Mucosa of stomach (tissue), 1 donor: Measurements from ENCODE around the gene VPS50.

ENCODE experiments used
- H3K27me3 ChIP-seq: one replicate; pipeline ENCODE4 v1.7.0; 2013; ENCODE audit warnings: mild to moderate bottlenecking, low read length; ENCODE audit not compliant: control insufficient read depth, insufficient read depth
- H3K36me3 ChIP-seq: one replicate; pipeline ENCODE4 v1.7.0; 2013; ENCODE audit warnings: low read length; ENCODE audit not compliant: control insufficient read depth, insufficient read depth
- H3K4me1 ChIP-seq: one replicate; pipeline ENCODE4 v1.7.0; 2013; ENCODE audit warnings: mild to moderate bottlenecking, low read length; ENCODE audit not compliant: control insufficient read depth, insufficient read depth
- H3K4me3 ChIP-seq: one replicate; pipeline ENCODE4 v1.7.0; 2013; ENCODE audit warnings: low read length
- H3K9ac ChIP-seq: one replicate; pipeline ENCODE4 v1.7.0; 2013; ENCODE audit warnings: mild to moderate bottlenecking, low read length, moderate library complexity
- H3K9me3 ChIP-seq: one replicate; pipeline ENCODE4 v1.7.0; 2013; ENCODE audit warnings: mild to moderate bottlenecking, low read length, moderate library complexity; ENCODE audit not compliant: control insufficient read depth
- donor health status: Pancreatic carcinoma.

VPS50 gene

DNA sequence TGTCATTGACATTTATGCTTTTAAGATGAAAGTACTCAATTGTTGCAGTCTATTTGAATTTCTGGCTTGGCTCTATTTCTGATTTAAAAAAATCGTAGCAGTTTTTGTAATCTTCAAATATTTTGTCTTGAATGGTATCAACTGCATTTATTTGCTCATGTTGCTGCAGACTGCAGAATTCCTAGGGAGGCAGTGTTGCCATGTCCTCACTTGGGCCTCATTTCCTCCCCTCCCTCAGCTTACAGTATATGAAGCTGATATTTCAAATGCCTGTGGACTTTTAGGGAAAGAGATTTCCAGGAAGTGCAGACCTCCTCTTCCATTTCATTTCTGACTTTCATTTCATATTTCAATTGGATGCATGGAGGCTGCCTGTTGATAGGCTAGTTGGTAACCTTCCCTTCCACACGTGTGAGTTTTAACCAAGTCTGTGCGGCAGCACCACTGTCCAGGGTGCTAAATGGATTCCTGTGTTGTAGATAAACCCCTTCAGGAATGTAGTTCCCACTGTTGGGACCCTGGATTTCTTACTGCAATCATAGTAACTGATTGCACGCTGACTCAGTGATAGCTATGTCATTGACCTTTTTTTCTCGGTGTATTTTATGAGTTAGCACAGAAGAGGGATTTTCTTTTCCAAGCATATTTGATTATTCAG lies 17.5 kb downstream of the VPS50 start:
- H3K9ac ChIP-seq, result no peak overlapping the region
- no peaks in the 10 kb centered on the region for H3K9me3 ChIP-seq
- no peaks in the 10 kb centered on the region for H3K4me1 ChIP-seq
- no peaks in the 10 kb centered on the region for H3K27me3 ChIP-seq
- H3K36me3 ChIP-seq, result no peaks in the 10 kb centered on the region
- H3K4me3 ChIP-seq, result no peak overlapping the region

DNA sequence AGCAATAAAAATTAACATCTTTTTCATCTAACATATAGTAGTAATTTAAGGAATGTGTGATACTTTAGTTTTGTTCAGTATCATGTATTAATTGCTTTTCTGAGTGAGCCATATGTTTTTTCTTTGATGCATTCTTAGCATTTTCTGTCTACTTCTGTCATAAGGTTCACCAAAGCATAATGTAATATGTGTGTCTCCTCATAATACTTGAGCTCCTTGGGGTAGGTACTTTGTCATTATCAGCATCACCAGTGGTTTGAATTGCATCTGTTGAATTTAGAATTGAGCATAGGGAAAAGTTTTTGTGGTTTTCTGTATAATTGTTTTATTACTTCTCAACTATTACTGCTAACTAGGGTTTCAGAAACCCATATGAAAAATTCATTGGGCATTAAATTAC lies 26.5 kb downstream of the VPS50 start:
- Histone ChIP-seq H3K27me3 (no peaks in the 10 kb centered on the region), H3K4me3 (no peak overlapping the region), H3K36me3 (no peaks in the 10 kb centered on the region), H3K4me1 (no peaks in the 10 kb centered on the region), H3K9me3 (no peaks in the 10 kb centered on the region), H3K9ac (no peak overlapping the region)

DNA sequence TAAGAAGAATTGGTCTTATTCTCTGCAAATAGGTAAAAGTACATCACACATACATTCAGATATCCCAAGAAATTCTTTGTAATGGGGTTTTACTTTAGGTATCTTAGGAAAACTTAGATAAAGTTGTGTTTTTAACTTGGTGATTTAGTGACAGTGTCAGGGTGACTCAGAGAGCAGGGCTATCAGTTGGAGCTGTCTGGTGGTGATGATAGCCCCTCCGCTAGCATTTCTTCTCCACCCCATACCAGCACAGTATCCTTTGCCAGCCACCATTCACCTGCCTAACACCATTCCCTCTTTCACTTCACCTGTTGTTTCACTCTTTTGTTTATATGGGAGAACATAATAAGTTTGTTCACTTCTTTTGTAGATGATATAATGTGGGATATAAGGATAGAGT lies 30.4 kb downstream of the VPS50 start:
- Histone ChIP-seq H3K9me3 (no peaks in the 10 kb centered on the region), H3K4me1 (peaks cover 5% of the 10 kb centered on the region), H3K9ac (no peak overlapping the region), H3K36me3 (no peaks in the 10 kb centered on the region), H3K4me3 (no peak overlapping the region), H3K27me3 (no peaks in the 10 kb centered on the region)

DNA sequence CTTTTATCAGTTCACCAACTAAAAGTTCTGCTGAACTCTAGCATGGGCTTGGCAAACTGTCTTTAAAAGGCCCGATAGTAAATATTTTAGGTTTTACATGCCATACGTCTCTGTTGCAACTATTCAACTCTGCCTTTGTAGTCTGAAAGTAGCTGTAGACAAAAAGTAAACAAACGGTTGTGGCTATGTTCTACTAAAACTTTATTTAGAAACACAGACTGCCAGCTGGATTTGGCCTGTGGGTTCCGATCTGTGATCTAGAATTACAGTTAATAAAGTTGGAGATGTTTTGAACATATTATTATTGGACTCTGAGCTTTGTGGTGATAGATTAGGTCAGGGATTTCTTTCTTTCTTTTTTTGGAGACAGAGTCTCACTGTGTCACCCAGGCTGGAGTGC lies 33.1 kb downstream of the VPS50 start:
- H3K9ac ChIP-seq, result no peak overlapping the region
- H3K4me1 ChIP-seq, result peaks cover 5% of the 10 kb centered on the region
- no peaks in the 10 kb centered on the region for H3K9me3 ChIP-seq
- no peaks in the 10 kb centered on the region for H3K36me3 ChIP-seq
- H3K27me3 ChIP-seq, result no peaks in the 10 kb centered on the region
- no peak overlapping the region for H3K4me3 ChIP-seq

DNA sequence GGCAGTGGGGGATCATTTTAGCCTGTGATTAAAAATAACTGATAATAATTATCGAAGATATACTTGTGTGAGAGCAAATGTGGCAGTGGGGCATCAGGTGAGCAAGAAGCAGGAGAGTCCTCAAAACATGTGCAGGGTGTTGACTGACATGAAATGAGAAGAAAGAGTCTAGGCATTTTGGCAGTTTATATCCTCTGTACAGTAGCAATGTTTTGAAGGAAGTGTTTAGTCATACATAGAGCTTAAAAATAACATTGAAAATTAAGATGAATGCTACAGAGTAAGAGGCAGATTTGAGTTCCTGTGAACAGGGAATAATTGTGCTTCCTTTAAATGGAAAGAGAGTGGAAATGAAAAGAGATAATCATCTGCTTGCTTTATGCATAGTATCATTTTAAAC lies 47.4 kb downstream of the VPS50 start:
- Histone ChIP-seq H3K9ac (no peak overlapping the region), H3K9me3 (no peaks in the 10 kb centered on the region), H3K36me3 (no peaks in the 10 kb centered on the region), H3K27me3 (no peaks in the 10 kb centered on the region), H3K4me3 (no peak overlapping the region), H3K4me1 (no peaks in the 10 kb centered on the region)

DNA sequence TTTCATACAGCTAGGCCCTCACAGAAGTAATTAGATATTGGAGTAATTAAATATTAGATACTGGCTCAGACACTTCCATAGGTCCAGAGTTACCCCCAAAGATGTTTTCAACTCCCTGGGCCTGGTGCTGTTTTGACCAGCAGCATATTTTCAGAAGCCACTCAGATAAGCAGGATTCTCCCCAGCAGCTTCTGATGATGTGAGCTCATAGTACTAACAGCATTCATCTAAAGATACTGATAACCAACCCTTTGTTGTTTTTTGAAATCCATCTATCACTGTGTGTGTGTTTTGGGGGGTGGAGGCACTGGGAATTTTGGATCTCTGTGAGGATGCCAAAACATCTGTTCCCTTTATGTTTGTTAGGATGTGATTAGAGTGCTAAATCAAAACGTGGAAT lies 52.7 kb downstream of the VPS50 start:
- no peak overlapping the region for H3K4me3 ChIP-seq
- no peaks in the 10 kb centered on the region for H3K9me3 ChIP-seq
- H3K4me1 ChIP-seq, result no peaks in the 10 kb centered on the region
- H3K36me3 ChIP-seq, result no peaks in the 10 kb centered on the region
- H3K27me3 ChIP-seq, result no peaks in the 10 kb centered on the region
- no peak overlapping the region for H3K9ac ChIP-seq

DNA sequence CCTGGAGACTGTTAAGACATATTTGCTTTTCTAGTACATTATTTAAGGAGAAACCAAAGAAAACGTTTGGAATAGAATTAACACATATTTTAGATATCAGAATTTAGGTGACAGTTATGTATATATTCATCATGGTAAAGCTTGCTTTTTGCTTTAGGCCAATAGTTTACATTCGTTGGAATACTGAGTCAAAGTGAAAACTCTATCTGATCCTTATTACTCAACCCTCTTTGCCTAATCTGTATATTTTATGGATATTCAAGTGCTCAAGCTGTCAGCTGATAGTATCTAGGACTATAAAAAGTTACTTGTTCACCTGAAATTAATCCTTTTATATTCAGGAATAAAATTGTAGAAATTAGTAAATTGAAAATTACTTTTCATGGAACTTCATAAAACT lies 61.1 kb downstream of the VPS50 start:
- H3K9ac ChIP-seq, result no peak overlapping the region
- H3K9me3 ChIP-seq, result no peaks in the 10 kb centered on the region
- no peaks in the 10 kb centered on the region for H3K27me3 ChIP-seq
- H3K4me1 ChIP-seq, result no peaks in the 10 kb centered on the region
- H3K4me3 ChIP-seq, result no peak overlapping the region
- no peaks in the 10 kb centered on the region for H3K36me3 ChIP-seq

DNA sequence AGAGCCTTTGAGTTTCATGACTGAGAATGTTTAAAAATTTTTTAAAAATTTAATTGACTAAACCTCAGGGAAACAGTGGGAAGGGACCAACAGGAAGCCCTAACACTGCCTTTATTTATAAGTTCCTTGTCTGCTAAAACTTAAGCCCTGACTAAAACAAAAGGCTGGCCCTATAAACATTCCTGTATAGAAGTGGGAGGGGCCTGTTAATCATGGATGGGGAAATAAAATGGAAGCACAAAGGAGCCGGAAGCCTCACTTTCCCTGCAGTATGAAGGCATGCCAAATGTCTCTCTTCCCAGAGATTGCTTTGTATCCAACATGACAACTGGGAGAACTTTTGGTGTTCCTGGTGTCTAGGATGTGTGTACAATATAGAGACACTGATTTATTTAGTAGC lies 66.0 kb downstream of the VPS50 start:
- Histone ChIP-seq H3K9me3 (no peaks in the 10 kb centered on the region), H3K4me1 (no peaks in the 10 kb centered on the region), H3K9ac (no peak overlapping the region), H3K27me3 (no peaks in the 10 kb centered on the region), H3K36me3 (no peaks in the 10 kb centered on the region), H3K4me3 (no peak overlapping the region)

DNA sequence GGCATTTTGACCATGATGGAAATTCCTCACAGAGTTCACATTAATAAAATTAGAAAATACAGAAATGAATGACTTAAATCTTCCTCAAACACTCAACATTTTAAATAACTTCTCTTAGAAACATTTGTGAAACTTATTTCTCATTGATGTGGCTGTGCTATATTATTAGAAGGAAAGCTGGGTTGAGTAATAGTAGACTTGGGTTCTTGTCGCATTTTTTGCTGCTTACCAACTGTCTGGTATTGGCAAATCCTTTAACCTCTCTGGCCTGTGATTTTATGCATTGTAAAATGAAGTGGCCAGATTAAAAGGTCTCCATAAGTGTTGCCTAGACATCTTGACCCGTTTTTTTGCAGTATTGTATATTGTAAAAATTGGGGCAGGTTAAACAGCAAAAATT lies 66.5 kb downstream of the VPS50 start:
- Histone ChIP-seq H3K9ac (no peak overlapping the region), H3K27me3 (no peaks in the 10 kb centered on the region), H3K4me1 (no peaks in the 10 kb centered on the region), H3K36me3 (no peaks in the 10 kb centered on the region), H3K4me3 (no peak overlapping the region), H3K9me3 (no peaks in the 10 kb centered on the region)

DNA sequence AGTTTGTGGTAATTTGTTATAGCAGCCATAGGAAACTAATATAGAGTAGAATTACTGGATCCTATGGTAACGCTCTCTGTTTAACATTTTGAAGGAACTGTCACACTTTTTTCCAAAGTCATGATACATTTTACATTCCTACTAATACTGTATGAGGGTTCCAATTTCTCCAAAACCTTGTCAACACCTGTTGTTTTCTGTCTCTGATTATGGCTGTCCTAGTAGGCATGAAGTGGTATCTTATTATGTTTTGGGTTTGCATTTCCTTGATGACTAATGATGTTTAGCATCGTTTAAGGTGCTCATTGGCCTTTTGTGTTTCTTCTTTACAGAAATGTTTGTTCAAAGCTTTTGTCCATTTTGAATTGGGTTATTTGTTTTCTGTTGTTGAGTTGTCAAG lies 69.6 kb downstream of the VPS50 start:
- H3K27me3 ChIP-seq, result no peaks in the 10 kb centered on the region
- H3K9me3 ChIP-seq, result no peaks in the 10 kb centered on the region
- H3K4me1 ChIP-seq, result no peaks in the 10 kb centered on the region
- no peak overlapping the region for H3K4me3 ChIP-seq
- no peak overlapping the region for H3K9ac ChIP-seq
- no peaks in the 10 kb centered on the region for H3K36me3 ChIP-seq

DNA sequence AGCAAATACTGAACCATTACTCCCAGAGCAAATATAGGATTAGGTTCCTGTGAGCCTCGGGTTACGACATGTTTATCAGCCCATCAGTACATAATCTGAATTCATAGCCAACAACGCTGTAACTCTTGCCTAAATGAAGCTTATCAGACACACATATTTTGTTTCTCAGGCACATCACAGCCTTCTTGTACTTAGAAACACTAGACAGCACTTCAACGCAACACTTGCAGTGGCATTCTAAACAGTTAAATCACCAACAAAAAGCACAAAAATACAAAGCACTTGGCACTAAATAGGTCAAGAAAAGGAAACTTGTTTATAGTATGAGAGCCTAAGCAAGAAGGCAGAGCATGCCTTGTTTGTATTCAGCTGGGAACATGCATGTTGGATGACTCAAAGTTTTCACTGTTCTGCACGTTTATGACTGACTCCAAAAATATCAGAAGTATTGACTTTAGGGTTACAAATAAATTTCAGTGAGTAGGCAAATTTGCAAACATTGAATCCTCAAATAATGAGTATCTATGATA lies 75.0 kb downstream of the VPS50 start:
- Histone ChIP-seq H3K4me3 (no peak overlapping the region), H3K4me1 (no peaks in the 10 kb centered on the region), H3K9me3 (no peaks in the 10 kb centered on the region), H3K27me3 (no peaks in the 10 kb centered on the region), H3K9ac (no peak overlapping the region), H3K36me3 (no peaks in the 10 kb centered on the region)

DNA sequence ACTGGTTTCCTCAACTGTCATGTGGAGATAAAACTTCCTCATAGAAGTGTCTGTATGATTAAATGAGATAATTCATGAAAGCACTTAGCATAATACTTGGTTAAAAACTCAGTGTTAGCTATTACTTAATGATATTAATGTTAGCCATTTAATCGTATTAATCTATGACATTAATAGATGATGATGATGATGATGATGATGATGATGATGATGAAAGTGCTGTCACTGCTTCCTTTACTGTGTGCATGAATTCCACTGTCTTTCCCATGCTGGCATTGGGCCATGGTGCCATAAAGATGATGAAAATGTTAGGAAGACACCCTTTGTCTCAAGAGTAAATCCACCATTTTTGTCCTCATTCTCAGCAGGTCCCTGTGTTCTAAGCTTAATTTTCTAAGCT lies 75.8 kb downstream of the VPS50 start:
- no peaks in the 10 kb centered on the region for H3K9me3 ChIP-seq

DNA sequence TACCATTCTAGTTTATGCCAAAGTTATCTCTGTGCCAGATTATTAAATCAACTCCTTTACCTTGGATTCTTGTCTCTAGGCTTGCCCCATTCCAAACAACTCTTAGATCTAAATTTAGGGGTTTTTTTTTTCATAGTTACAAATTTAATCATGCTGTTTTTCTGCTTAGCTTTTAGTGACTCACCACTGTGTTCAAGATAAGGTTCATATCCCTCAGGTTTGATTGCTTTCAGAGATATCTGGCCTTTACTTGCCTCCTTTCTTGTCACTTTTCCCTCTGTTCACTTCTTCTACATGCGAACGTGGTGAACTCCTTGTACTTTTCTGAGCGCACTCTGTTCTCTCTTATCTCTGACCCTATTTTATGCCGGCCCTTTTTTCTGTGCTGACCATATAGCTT lies 78.2 kb downstream of the VPS50 start:
- Histone ChIP-seq H3K4me1 (no peaks in the 10 kb centered on the region), H3K36me3 (no peaks in the 10 kb centered on the region), H3K27me3 (no peaks in the 10 kb centered on the region), H3K4me3 (no peak overlapping the region), H3K9me3 (no peaks in the 10 kb centered on the region), H3K9ac (no peak overlapping the region)

More for the DNA sequence above, 75.8 kb downstream of the VPS50 start:
- H3K4me1 ChIP-seq, result no peaks in the 10 kb centered on the region
- no peaks in the 10 kb centered on the region for H3K36me3 ChIP-seq
- no peaks in the 10 kb centered on the region for H3K27me3 ChIP-seq
- no peak overlapping the region for H3K9ac ChIP-seq
- no peak overlapping the region for H3K4me3 ChIP-seq
